ENCODE results near the gene MICAL3.

MICAL3 gene

GRCh38 chr22:17753401-17753989 is 270.9 kb downstream of the MICAL3 start:
- DNase-seq (ENCODE audit: low spot score) = no peak

GRCh38 chr22:17751596-17751995 is 272.8 kb downstream of the MICAL3 start:
- DNase-seq (ENCODE audit: low spot score) = no peak

GRCh38 chr22:17749605-17750395 is 274.6 kb downstream of the MICAL3 start:
- no peak for DNase-seq (ENCODE audit: low spot score)

GRCh38 chr22:17748555-17749353 is 275.6 kb downstream of the MICAL3 start:
- no peak for DNase-seq (ENCODE audit: low spot score)

DNA sequence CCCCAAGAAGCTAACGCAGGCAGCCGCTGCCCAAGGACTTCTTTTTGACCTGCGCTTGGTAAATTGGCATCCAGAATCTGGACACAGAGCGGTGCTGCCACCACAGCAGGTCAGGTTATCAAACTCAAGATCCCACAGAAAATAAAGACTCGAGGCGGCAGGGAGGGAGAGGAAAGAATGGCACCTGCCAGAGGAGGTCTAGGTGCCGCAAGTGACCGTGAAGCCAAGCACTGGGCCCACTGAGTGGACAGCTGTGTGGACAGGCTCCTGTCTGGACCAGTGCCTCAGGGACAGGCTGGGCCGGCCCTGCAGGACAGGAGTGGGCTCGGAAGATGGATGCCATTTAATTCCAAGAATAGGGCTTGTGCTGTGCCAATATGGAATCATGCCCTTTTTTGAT is 277.4 kb downstream of the MICAL3 start:
- DNase-seq (ENCODE audit: low spot score) = no peak

DNA sequence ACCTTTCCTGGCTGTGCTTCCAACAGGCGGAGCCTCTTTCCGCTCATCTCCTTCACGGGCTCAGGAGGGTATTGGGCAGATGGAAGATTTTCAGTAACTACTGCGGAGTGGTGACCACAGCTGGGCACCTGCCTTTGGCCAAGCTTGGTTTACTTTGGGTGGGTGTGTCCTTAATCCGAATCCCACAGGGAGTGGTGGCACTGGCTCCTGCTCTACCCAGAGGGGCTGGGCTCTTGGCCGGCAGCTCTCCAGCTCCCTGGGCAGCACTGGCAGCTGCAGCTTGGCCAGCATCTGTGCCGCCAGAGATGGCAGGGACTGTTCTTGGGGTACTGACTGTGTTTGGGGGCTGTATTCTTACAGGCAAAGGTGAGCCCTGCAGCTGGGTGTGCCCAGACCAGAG is 279.9 kb downstream of the MICAL3 start:
- DNase-seq (ENCODE audit: low spot score) = no peak

DNA sequence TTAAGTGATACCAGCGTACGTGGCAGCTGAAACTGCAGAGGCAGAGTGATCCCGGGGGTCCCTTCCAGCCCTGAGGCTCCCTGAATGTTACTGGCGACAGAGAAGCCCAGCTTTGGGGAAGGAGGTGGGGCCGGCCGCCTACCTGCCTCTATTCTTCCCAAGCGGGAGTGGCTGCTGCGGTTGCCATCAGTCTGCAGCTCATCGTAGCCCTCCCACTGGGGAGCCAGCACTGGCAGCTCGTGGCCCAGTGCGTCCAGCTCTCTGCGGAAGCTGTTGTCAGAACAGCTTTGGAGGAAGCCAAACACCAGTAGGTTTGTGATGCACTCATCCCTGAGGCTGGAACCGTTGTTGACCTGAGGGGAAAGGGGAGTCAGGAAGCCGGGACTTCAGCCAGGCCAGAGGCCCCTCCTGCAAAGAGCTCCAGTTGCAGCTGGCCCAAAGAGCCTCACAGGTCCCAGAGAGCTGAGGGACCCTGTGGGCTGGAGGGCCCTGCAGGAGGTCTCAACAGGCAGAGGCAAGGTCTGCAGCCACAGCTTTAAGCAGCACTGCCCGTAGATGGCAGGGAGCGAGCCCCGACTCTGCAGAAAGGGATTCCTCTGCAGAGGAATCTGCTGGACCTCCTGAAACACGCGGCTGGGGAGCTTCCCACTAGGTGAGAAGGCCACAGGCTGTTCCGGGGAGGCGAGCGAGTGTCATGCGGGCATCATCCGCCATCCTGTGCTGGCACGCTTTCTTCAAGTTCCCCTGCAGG is 280.5 kb downstream of the MICAL3 start:
- DNase-seq (ENCODE audit: low spot score) = no peak

- DNase-seq (ENCODE audit: low spot score) = peak; percentile 34
Measured at GRCh38 chr22:17742527-17742902, 281.8 kb downstream of the MICAL3 start.

DNA sequence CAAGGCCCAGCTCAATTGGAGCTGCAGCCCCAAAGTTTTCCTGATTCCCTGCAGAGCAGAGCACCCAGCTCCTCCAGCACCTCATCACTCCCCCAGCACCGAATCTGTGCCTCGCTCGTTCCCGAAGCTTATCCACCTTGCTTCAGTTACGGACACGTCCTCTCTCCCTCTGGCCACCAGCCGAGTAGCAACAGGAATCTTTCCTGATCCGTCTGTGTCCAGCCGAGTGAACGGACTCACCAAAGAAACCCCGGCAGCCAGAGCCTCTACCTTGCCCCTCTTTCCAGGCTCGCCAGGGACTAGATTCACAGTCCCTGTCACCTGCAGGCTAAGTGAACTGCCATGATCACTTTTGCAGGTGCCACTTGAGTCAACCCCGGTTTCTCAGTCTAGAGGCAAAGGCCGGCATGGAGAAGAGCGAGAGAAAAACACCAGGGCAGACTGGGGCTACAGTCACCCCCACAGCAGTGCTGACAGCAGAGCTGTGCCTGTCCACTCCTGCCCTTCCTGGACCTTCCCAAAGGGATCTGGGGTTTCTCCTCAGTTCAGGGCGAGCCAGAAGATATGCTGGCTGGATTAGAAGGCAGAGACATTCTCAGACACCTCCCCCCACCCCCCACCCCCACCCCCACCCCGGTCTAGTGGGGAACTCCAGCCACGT is 282.4 kb downstream of the MICAL3 start:
- no peak for DNase-seq (ENCODE audit: low spot score)

DNA sequence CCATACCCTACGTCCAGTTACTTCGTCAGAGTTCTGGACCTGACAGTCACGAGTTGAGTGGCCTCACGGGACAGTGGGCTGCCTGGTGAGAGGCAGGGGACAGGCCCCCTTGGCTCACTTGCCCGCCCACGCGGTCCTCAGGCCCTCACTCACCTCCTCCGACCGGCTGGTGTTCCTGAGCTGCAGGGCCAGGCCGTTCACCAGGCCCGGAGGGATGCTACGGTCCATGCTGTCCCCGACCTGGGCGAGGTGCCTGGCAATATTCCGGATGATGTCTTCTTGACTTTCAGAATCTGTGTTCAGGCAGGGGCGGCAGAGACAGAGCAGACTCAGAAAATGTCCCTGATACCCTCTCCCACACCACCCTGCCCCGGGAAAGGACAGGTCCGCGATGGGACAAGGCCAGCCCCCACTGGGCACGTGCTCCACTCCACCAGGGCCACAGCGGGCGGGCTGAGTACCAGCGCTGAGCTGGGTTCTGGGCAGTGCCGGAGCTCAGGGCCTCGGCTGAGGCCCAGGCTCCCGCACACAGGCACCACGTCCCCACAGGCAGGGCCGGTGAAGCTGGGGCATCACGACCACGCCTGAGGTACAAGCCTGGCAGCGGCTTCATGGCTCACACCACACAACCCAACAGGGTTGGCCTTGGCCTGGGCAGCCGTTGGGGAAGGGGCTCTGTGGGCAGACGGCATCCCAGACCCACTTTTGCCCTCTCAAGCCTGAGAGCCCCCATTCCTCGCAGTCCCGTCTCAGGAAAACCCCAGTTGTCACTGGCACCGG is 285.0 kb downstream of the MICAL3 start:
- DNase-seq (ENCODE audit: low spot score) = no peak

DNA sequence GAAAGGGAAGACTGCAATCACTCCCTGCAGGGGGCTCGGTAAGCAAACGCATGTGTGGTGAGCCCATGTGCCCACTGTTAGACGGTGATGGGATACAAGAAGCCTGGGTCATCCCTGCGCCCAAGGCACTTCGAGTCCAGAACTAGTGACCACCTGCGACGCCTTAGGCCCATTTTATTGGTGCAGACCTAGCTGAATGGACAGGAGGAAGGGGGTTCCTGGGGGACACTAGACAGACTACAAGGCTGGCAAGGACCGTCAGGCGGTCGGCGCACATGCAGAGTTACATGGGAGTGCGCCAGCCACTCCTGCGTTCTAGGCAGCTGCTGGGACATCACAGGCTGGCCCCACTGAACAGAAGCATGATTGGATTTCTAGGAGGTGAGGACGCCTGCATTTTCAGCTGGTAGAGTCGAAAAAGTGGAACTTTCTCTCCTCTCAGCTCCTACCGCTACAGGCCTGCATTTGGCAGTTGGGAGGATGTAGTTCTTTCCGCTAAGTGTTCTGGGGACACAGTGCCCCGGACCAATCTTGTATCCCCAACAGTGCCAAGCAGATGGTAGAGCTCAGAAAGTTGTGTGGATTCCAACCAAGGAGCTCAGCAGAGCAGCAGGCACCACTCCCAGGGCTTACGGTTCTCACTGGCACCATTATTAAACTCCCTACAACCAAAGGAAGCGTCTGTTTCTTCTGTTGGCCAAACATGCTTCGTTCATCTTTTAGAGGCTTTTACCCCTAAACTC is 285.8 kb downstream of the MICAL3 start:
- no peak for DNase-seq (ENCODE audit: low spot score)

Data from putamen (tissue), 1 donor.